Stimulated activated CD4-positive, alpha-beta T cell treated with anti-CD3 and anti-CD28 coated beads, Interleukin-4, amount 100 ng/mL, for 48 hours (primary cell): ENCODE results near the gene URI1.
"Not testable (repeated sequence)": the region's sequence is repeated elsewhere in the genome, so short reads cannot be mapped to it uniquely, and the experiment has no call there.

Experiments
- DNase-seq, 2 donors: peaks; one replicate each; pipeline ENCODE4 v3.0.0-alpha.2; 2020; ENCODE audit warnings: low read depth in 2 of 2

The URI1 gene

GRCh38 chr19:29941828-29942403 lies at the start of gene URI1:
TSS of gene URI1 (plus strand) at chr19:29942239. CDS start at chr19:29942548, 309 bp downstream.
- DNase-seq, result peak; percentile 91 to 97

- no peak for DNase-seq
Measured at GRCh38 chr19:29893606-29894284, 48.3 kb upstream of the URI1 start.

- DNase-seq, result no peak
Measured at GRCh38 chr19:29896802-29897201, 45.2 kb upstream of the URI1 start.

GRCh38 chr19:29897466-29897865 lies 44.6 kb upstream of the URI1 start:
- DNase-seq, result no peak

GRCh38 chr19:29904017-29904416 lies 38.0 kb upstream of the URI1 start:
- DNase-seq, result no peak

- DNase-seq, result no peak
Measured at GRCh38 chr19:29908963-29909944, 32.8 kb upstream of the URI1 start.

- no peak for DNase-seq
Measured at GRCh38 chr19:29914933-29915332, 27.1 kb upstream of the URI1 start.

- DNase-seq, result not testable (repeated sequence)
Measured at GRCh38 chr19:29915832-29916231, 26.2 kb upstream of the URI1 start.

GRCh38 chr19:29917911-29918310 lies 24.1 kb upstream of the URI1 start:
- DNase-seq, result no peak

GRCh38 chr19:29918891-29919290 lies 23.1 kb upstream of the URI1 start:
- DNase-seq, result no peak

- DNase-seq, result no peak
Measured at GRCh38 chr19:29922972-29923371, 19.1 kb upstream of the URI1 start.

- DNase-seq, result no peak
Measured at GRCh38 chr19:29923653-29924052, 18.4 kb upstream of the URI1 start.

GRCh38 chr19:29926031-29926430 lies 16.0 kb upstream of the URI1 start:
- no peak for DNase-seq

- DNase-seq, result no peak
Measured at GRCh38 chr19:29926801-29927200, 15.2 kb upstream of the URI1 start.

- no peak for DNase-seq
Measured at GRCh38 chr19:29927944-29928625, 14.0 kb upstream of the URI1 start.

GRCh38 chr19:29928831-29929230 lies 13.2 kb upstream of the URI1 start:
- DNase-seq, result no peak

GRCh38 chr19:29934257-29934656 lies 7.8 kb upstream of the URI1 start:
- DNase-seq, result no peak

- DNase-seq, result no peak
Measured at GRCh38 chr19:29934781-29935180, 7.3 kb upstream of the URI1 start.

- no peak for DNase-seq
Measured at GRCh38 chr19:29936409-29936808, 5.6 kb upstream of the URI1 start.

GRCh38 chr19:29939628-29940027 lies 2.4 kb upstream of the URI1 start:
- DNase-seq, result no peak

GRCh38 chr19:29940971-29941585 lies 961 bp upstream of the URI1 start:
- no peak for DNase-seq
